DMS53 (cell line): Measurements from ENCODE around the gene ELP4.

ENCODE experiments used
- DNase-seq: peaks from one replicate; lab custom pipeline; 2025; lab: John Stamatoyannopoulos, UW

The ELP4 gene

GRCh38 chr11:31824879-31825837, 315.6 kb downstream of the ELP4 start:
- DNase-seq, result no peak

GRCh38 chr11:31825838-31826484, 316.4 kb downstream of the ELP4 start:
- DNase-seq, result no peak

- DNase-seq, result no peak
Measured at GRCh38 chr11:31826536-31827438, 317.2 kb downstream of the ELP4 start.

GRCh38 chr11:31827455-31828206, 318.1 kb downstream of the ELP4 start:
- DNase-seq, result peak; percentile 16

GRCh38 chr11:31828217-31828616, 318.6 kb downstream of the ELP4 start:
- no peak for DNase-seq

GRCh38 chr11:31830406-31830805, 320.8 kb downstream of the ELP4 start:
- no peak for DNase-seq

GRCh38 chr11:31834237-31834636, 324.7 kb downstream of the ELP4 start:
- DNase-seq, result no peak
